ENCODE data around the gene LMTK3. TPM values are rescaled to one million over a fixed set of nuclear protein-coding genes. Genes with fewer than 3 reads are reported as not detected.

Gene LMTK3
- total and polyA plus RNA-seq, 2 of the 4 experiments (the other 2 are of a cell fraction) = 0.18 to 0.87 TPM

GRCh38 chr19:48469289-48469881 is 42.2 kb downstream of the LMTK3 start, which contains the start of gene CYTH2:
TSS of gene CYTH2 (plus strand) at chr19:48469369. CDS start at chr19:48469508, 139 bp downstream.
- Histone ChIP-seq H2BK120ac (ENCODE audit: low read depth, low read length) (peak within 1 kb of the TSS; percentile 52; the same call in 1 of the 2 replicates), H4K91ac (ENCODE audit: insufficient read depth, low read depth, low read length) (peak within 1 kb of the TSS; percentile 85), H3K9me3 (ENCODE audit: control insufficient read depth, insufficient read depth, low read length) (no peaks in the 10 kb centered on the region), H3K56ac (ENCODE audit: extremely low read depth, insufficient read depth, low read length) (peak within 1 kb of the TSS; percentile 82), H2AK9ac (replicated peaks; ENCODE audit: low read depth, low read length, poor library complexity) (peak within 1 kb of the TSS; percentile 99), H3K9me1 (ENCODE audit: insufficient read depth, low read length) (peaks cover 15% of the 10 kb centered on the region), H3K4me3 (ENCODE audit: insufficient read depth, low read depth, low read length) (peak within 1 kb of the TSS; percentile 68), H2AK5ac (ENCODE audit: low read depth, low read length) (peak within 1 kb of the TSS; percentile 89), H3K4ac (ENCODE audit: low read depth, low read length) (peak within 1 kb of the TSS; percentile 83), H4K5ac (ENCODE audit: low read depth, low read length) (peak within 1 kb of the TSS; percentile 43; the same call in 1 of the 2 replicates), H3K79me1 (ENCODE audit: low read depth in 1 of 2, low read length in 2 of 2) (peaks cover 27 to 47% of the 10 kb centered on the region in 2 experiments), H2BK15ac (ENCODE audit: low read depth, low read length) (no peak within 1 kb of the TSS), H3K4me1 (ENCODE audit: control insufficient read depth, insufficient read depth, low read length) (no peaks in the 10 kb centered on the region; the same call in 1 of the 2 replicates), H3K27me3 (ENCODE audit: control insufficient read depth, insufficient read depth, low read length) (no peaks in the 10 kb centered on the region), H4K20me1 (ENCODE audit: insufficient read depth, low read length) (peaks cover 44% of the 10 kb centered on the region), H3K18ac (ENCODE audit: low read depth, low read length) (peak within 1 kb of the TSS; percentile 49; the same call in 1 of the 2 replicates), H2BK5ac (ENCODE audit: low read depth, low read length, poor library complexity, severe bottlenecking) (peak within 1 kb of the TSS; percentile 84), H3K23ac (ENCODE audit: low read depth, low read length) (peak within 1 kb of the TSS; percentile 71), H3K27ac (ENCODE audit: insufficient read depth, low read length) (peak within 1 kb of the TSS; percentile 90), H4K8ac (ENCODE audit: low read depth in 2 of 2, low read length in 2 of 2) (peak within 1 kb of the TSS; percentile 79 to 95), H3K9ac (ENCODE audit: low read depth, low read length) (peak within 1 kb of the TSS; percentile 91), H3K36me3 (ENCODE audit: control insufficient read depth, insufficient read depth, low read length) (peaks cover 41% of the 10 kb centered on the region), H3K14ac (replicated peaks; ENCODE audit: low read depth, low read length) (peak within 1 kb of the TSS; percentile 93), H2AFZ (replicated peaks; ENCODE audit: low read length, poor library complexity) (peak within 1 kb of the TSS; percentile 94), H3K4me2 (ENCODE audit: low read depth, low read length) (peak within 1 kb of the TSS; percentile 89), H2BK20ac (ENCODE audit: low read depth, low read length) (no peak within 1 kb of the TSS)
- ChIA-PET POLR2A (ENCODE audit: unreplicated experiment) (no interaction called here), CTCF (interaction anchor here (0.7 to 1.1 kb wide), 2 partner anchors 20 to 115 kb away, joined by 3 to 4 read pairs; no protein-coding TSS in a partner anchor)
- intact Hi-C loops (cut with micrococcal nuclease) (no loop called here), in situ Hi-C loops (cut with MboI; ENCODE audit: low sequenced_read_pairs) (no loop called here), dilution Hi-C loops (cut with HindIII; ENCODE audit: low sequenced_read_pairs, unreplicated experiment) (no loop called here)
- peak; percentile 76 for ATAC-seq (ENCODE audit: low read depth)
- WGBS, 2 experiments (ENCODE audit: extremely low coverage in 2 of 2, insufficient read length in 1 of 2) = 0% methylated on average over 21 of the region's 66 CpGs; no CpG with 5 or more reads in 1 of the 2 experiments
- DNase-seq = peak; percentile 74
- no TSS peak for BruUV-seq (replicated peaks)
- TF ChIP-seq RAD21 (IDR thresholded peaks at IDR 0.05; ENCODE audit: low read length) (no peak), POLR2A (IDR thresholded peaks at IDR 0.05; ENCODE audit: low read depth, low read length) (peak; percentile 99), USF2 (IDR thresholded peaks at IDR 0.05; ENCODE audit: low read depth, low read length) (no peak), ELK1 (IDR thresholded peaks at IDR 0.05; ENCODE audit: borderline replicate concordance, low read depth, low read length) (no peak), MAFK (IDR thresholded peaks at IDR 0.05; ENCODE audit: low read depth, low read length) (no peak), MAZ (IDR thresholded peaks at IDR 0.05; ENCODE audit: borderline replicate concordance, low read depth, low read length) (peak; percentile 88), RCOR1 (IDR thresholded peaks at IDR 0.05; ENCODE audit: insufficient replicate concordance, low read length) (no peak), NFE2L2 (IDR thresholded peaks at IDR 0.05; ENCODE audit: low read depth, low read length) (no peak), BHLHE40 (IDR thresholded peaks at IDR 0.05; ENCODE audit: low read depth, low read length) (peak; percentile 41; the same call in 1 of the 2 replicates), CHD1 (IDR thresholded peaks at IDR 0.05; ENCODE audit: low read depth, low read length) (peak; percentile 96), CTCF (conservative IDR thresholded peaks at IDR 0.05; ENCODE audit: low read depth, low read length) (no peak)

Measured in IMR-90 (cell line).